ENCODE results near the gene JOSD2. TPM values are rescaled to one million over a fixed set of nuclear protein-coding genes. Genes with fewer than 3 reads are reported as not detected.

Gene JOSD2
- total RNA-seq, 1 donor = 22.8 TPM

GRCh38 chr19:50500060-50500752, 10.8 kb downstream of the JOSD2 start:
- TF ChIP-seq CTCF (IDR thresholded peaks at IDR 0.05; ENCODE audit: extremely low read depth, low read depth, low read length) = no peak
- Histone ChIP-seq H3K4me2 (ENCODE audit: insufficient read depth, low read length) (no peak overlapping the region), H3K9me3 (ENCODE audit: low read depth, low read length) (no peaks in the 10 kb centered on the region), H4K20me1 (ENCODE audit: insufficient read depth, low read length) (no peaks in the 10 kb centered on the region), H3K27me3 (ENCODE audit: insufficient read depth, low read length) (peaks cover 5% of the 10 kb centered on the region), H3K4me1 (ENCODE audit: insufficient read depth, low read length) (no peaks in the 10 kb centered on the region), H3K27ac (ENCODE audit: low read depth, low read length) (no peak overlapping the region), H2AFZ (ENCODE audit: low read length) (no peak overlapping the region), H3K79me2 (ENCODE audit: insufficient read depth, low read length) (no peaks in the 10 kb centered on the region), H3K4me3 (ENCODE audit: insufficient read depth, low read length) (no peak overlapping the region), H3K36me3 (ENCODE audit: insufficient read depth, low read length) (no peaks in the 10 kb centered on the region)
- no peak for DNase-seq (ENCODE audit: insufficient read length, low spot score, missing footprints)

DNA sequence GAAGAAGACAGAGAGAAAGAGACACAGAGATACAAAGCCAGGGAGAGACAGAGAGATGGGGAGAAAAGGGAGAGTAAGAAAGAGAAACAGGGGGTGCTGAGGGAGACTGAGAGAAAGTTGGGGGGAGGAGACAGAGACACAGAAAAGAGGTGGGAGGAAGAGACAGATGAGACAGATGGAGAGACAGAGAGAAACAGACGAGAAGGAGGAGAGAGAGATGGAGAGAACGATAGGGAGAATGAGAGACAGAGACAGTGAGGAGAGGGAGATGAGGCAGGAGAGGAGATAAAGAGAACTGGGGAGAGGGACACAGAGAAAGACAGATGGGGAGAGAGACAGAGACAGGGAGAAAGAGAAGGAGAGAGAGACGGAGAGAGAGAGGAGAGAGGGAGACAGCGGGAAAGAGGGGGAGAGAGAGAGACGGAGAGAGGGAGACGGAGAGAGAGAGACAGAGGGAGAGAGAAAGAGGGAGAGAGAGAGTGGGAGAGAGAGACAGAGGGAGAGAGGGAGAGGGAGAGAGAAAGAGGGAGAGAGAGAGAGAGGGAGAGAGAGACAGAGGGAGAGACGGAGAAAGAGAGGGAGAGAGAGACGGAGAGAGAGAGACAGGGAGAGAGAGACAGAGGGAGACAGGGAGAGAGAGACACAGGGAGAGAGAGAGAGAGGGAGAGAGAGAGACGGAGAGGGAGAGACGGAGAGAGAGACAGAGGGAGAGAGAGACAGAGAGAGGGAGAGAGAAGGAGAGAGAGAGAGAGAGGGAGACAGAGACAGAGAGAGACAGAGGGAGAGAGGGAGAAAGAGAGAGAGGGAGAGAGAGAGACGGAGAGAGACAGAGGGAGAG, 12.6 kb downstream of the JOSD2 start:
- Histone ChIP-seq H4K20me1 (ENCODE audit: insufficient read depth, low read length) (no peaks in the 10 kb centered on the region), H3K4me3 (ENCODE audit: insufficient read depth, low read length) (no peak overlapping the region), H3K9me3 (ENCODE audit: low read depth, low read length) (no peaks in the 10 kb centered on the region), H3K36me3 (ENCODE audit: insufficient read depth, low read length) (no peaks in the 10 kb centered on the region), H3K27me3 (ENCODE audit: insufficient read depth, low read length) (peaks cover 5% of the 10 kb centered on the region), H3K4me2 (ENCODE audit: insufficient read depth, low read length) (no peak overlapping the region), H2AFZ (ENCODE audit: low read length) (no peak overlapping the region), H3K4me1 (ENCODE audit: insufficient read depth, low read length) (no peaks in the 10 kb centered on the region), H3K79me2 (ENCODE audit: insufficient read depth, low read length) (no peaks in the 10 kb centered on the region), H3K27ac (ENCODE audit: low read depth, low read length) (no peak overlapping the region)
- no peak for TF ChIP-seq CTCF (IDR thresholded peaks at IDR 0.05; ENCODE audit: extremely low read depth, low read depth, low read length)
- DNase-seq (ENCODE audit: insufficient read length, low spot score, missing footprints) = no peak

- no peaks in the 10 kb centered on the region for H3K9me3 ChIP-seq (ENCODE audit: low read depth, low read length)
- H3K36me3 ChIP-seq (ENCODE audit: insufficient read depth, low read length) = no peaks in the 10 kb centered on the region
- no peak overlapping the region for H3K4me2 ChIP-seq (ENCODE audit: insufficient read depth, low read length)
- H3K27ac ChIP-seq (ENCODE audit: low read depth, low read length) = no peak overlapping the region
- DNase-seq (ENCODE audit: insufficient read length, low spot score, missing footprints) = no peak
- no peak overlapping the region for H2AFZ ChIP-seq (ENCODE audit: low read length)
- peaks cover 5% of the 10 kb centered on the region for H3K27me3 ChIP-seq (ENCODE audit: insufficient read depth, low read length)
- no peaks in the 10 kb centered on the region for H4K20me1 ChIP-seq (ENCODE audit: insufficient read depth, low read length)
- no peak for TF ChIP-seq CTCF (IDR thresholded peaks at IDR 0.05; ENCODE audit: extremely low read depth, low read depth, low read length)
- H3K4me1 ChIP-seq (ENCODE audit: insufficient read depth, low read length) = no peaks in the 10 kb centered on the region
- no peaks in the 10 kb centered on the region for H3K79me2 ChIP-seq (ENCODE audit: insufficient read depth, low read length)
- no peak overlapping the region for H3K4me3 ChIP-seq (ENCODE audit: insufficient read depth, low read length)
Observed at GRCh38 chr19:50497022-50497405, 14.0 kb downstream of the JOSD2 start.

All from osteoblast (primary cell).